Measurements from ENCODE around the gene IFNAR2.

Gene IFNAR2

DNA sequence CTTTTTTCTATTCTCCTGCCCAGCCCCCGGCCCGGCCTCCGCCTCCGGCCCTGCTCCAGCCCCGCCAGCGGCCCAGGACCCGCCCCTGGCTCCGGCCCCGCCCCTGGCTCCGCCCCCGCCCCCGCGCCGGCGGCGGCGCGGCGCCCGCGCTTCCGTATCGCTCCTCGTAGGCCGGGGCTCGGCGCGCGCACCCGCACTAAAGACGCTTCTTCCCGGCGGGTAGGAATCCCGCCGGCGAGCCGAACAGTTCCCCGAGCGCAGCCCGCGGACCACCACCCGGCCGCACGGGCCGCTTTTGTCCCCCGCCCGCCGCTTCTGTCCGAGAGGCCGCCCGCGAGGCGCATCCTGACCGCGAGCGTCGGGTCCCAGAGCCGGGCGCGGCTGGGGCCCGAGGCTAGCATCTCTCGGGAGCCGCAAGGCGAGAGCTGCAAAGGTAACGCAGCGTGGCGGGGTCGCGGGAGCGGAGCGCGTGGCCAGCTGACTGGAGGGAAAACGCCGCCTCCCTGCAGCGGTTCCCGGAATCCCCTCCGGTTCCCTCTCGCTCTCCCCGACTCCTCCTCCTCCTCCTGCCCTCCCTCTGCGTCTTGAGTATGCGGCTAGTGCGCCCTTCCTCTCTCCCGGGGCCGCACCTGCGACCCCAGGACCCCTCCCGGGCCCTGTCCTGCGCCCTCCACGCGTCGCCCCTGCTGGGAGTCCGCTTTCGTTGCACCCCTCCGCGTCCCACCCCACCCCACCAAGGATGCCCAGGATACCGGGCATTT lies at the start of gene IFNAR2:
IFNAR2 (plus strand) TSS at position 155 of the 761 bp plus-strand sequence. CDS start 11,985 bp downstream, outside the sequence.
- DNase-seq (ENCODE audit: low read depth): peak; percentile 62

GRCh38 chr21:33185852-33186251 lies 43.9 kb upstream of the IFNAR2 start:
- DNase-seq (ENCODE audit: low read depth): no peak

GRCh38 chr21:33187276-33187675 lies 42.5 kb upstream of the IFNAR2 start:
- DNase-seq (ENCODE audit: low read depth): no peak

DNA sequence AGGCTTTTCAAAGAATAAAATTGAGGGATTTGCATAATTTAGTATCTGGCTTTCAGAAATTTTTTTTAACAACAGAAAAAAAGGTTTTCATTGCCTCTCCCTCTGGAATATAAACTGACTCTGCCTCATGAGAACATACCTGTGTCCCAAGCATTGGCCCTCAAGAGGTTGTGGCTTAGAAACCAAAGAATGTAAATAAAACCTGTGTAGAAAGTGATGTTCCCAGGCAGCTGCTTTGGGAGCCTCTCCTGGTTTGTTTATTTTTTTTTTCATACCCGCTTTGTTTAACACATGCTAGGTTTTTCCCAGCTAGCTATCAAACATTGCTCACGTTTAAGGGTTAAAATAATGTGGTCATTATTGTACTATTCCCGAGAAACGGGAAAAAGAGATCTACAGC lies 40.5 kb upstream of the IFNAR2 start:
- no peak for DNase-seq (ENCODE audit: low read depth)

DNA sequence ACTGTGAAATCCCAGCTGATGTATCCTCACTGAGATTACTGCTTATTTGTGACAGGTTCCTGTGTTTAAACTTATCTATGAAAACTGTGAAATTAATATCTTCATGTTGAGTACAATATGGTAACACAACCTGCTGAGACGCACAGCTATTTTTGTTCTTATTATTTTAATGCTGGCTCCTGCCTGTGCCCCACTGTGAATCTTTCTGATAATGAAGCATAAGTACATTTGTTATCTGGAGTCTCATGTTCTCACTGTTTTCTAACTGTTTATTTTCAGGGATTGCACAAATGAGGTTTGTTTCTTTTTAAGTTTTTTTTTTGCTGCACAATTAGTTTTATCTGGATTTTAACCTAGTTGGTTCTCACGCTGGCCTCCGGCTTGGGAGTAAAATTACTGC lies 39.9 kb upstream of the IFNAR2 start:
- no peak for DNase-seq (ENCODE audit: low read depth)

GRCh38 chr21:33196941-33197374 lies 32.8 kb upstream of the IFNAR2 start:
- DNase-seq (ENCODE audit: low read depth): peak; percentile 45

DNA sequence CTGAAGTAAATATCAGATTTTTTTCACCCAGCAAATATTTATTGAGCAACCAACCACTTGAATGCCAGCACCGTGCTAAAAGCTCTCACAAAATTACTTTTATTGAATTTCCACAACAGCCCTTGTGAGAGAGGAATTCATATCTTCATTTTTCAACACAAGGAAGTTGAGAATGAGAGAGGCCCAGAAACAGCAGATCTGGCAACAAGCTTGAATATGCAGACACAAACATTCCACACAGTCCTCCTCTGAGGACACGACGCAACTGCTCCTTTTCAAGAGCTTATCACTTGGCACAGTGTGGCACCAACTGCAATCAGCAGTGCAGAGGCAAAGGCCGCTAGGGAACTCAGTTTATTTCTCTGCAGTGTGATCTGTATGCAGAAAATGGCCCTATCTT lies 32.2 kb upstream of the IFNAR2 start:
- no peak for DNase-seq (ENCODE audit: low read depth)

- DNase-seq (ENCODE audit: low read depth): no peak
Observed at GRCh38 chr21:33198346-33199099, 31.2 kb upstream of the IFNAR2 start.

- no peak for DNase-seq (ENCODE audit: low read depth)
Observed at GRCh38 chr21:33199100-33199464, 30.7 kb upstream of the IFNAR2 start.

- DNase-seq (ENCODE audit: low read depth): peak; percentile 82
Observed at GRCh38 chr21:33199516-33200217, 30.1 kb upstream of the IFNAR2 start.

DNA sequence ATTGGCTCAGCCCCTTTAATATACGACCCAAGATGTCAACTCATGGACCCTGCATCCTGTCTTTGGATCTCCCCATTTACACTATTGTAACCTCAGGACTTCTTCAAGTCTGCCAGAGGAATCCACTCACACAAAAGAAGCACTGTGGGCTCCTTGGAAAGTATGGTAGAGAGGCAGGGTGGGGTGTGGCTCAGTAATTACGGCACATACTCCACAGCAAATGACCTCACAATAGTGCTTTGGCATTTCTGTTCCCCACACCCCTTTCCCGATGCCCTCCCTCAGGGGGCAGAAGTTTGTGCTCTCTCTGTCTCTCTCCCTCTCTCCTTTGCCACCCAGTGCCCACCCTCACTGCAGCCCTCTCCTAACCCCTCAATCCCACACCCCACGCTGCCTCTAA lies 27.8 kb upstream of the IFNAR2 start:
- DNase-seq (ENCODE audit: low read depth): no peak

GRCh38 chr21:33202464-33203363 lies 27.0 kb upstream of the IFNAR2 start:
- no peak for DNase-seq (ENCODE audit: low read depth)

- DNase-seq (ENCODE audit: low read depth): no peak
Observed at GRCh38 chr21:33203371-33203724, 26.4 kb upstream of the IFNAR2 start.

DNA sequence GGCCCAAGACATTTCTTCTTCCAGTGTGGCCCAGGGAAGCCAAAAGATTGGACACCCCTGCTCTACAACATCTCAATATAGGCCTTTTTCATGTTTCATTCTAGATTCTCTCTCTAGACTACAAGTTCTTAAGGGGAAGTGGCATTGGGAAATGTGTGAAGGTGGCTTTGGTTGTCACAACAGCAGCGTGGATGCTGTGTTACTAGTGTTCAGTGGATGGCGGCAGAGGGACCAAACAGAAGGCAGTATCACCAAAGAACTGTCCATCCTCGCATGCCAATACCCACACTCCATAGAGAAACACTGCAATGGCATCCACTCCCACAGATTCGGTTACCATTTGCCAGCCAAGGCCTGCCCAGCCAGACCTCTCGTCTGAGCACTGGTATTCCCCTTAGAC lies 24.3 kb upstream of the IFNAR2 start:
- DNase-seq (ENCODE audit: low read depth): no peak

DNA sequence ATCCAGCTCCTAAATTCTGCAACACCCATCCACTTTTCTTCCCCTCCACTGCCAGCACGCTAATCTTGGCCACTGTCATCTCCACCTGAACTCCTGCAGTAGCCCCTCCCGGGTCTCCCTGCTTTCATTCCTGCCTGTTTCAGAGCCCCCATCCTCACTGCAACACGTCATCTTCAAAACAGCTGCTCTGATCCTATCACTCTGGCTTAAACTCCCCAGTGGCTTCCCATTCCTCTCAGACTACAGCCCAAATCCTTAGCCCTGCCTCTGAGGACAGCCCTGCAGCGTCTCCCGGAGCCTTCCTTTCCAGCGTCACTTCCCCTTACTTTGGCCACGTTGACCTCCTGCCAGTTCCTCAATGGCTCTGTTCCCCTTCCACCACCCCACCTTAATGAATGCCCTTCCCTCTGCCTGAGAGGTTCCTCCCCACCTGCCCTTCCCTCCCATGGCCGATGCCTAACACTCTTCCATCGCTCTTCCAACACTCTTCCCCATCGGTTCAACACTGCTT lies 22.9 kb upstream of the IFNAR2 start:
- DNase-seq (ENCODE audit: low read depth): no peak

DNA sequence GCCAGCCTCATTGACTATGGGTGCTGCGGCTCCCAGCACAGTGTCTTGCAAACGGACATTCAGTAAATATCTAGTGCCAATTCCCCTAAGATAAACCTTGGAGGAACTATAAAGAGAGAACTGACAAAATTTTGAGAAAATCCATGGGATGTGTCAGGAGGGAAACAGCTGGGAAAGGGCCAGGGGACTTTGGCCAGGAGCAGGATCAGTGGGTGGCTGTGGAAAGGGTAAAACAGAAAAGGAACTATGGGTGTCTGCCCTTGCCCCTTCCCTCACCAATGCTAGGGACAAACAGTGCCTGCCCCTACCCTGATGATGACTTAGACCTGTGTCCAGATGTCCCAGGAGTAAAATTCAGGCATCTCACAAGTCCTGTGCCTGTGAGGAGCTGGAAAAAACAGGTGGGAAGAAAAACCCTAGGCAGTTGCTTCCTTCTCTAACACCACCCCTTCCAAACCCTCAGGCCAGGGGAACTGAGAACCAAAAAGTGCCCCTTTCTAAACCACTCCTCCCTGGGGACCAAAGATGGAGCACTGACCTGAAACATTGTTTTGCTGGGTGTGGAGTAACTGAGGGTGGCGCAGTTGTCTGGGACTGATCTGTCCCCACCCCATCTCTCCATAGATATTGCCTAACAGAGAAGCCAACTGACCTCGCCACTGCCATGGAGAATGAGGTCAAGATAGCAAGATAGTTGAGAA lies 22.1 kb upstream of the IFNAR2 start:
- DNase-seq (ENCODE audit: low read depth): no peak

- no peak for DNase-seq (ENCODE audit: low read depth)
Observed at GRCh38 chr21:33208534-33208933, 21.2 kb upstream of the IFNAR2 start.

DNA sequence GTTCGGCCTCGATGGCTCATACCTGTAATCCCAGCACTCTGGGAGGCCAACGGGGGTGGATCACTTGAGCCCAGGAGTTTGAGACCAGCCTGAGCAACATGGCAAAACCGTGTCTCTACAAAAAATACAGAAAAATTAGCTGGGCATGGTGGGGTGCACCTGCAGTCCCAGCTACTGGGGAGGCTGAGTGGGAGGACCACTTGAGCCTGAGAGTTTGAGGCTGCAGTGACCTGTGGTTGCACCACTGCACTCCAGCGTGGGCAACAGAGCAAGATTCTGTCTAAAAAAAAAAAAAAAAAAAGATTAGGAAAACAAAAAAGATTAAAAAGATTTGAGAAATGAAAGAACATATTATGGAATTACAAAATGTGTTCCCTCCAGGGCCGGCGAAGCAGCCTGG lies 18.4 kb upstream of the IFNAR2 start:
- no peak for DNase-seq (ENCODE audit: low read depth)

GRCh38 chr21:33211732-33212131 lies 18.0 kb upstream of the IFNAR2 start:
- DNase-seq (ENCODE audit: low read depth): no peak

DNA sequence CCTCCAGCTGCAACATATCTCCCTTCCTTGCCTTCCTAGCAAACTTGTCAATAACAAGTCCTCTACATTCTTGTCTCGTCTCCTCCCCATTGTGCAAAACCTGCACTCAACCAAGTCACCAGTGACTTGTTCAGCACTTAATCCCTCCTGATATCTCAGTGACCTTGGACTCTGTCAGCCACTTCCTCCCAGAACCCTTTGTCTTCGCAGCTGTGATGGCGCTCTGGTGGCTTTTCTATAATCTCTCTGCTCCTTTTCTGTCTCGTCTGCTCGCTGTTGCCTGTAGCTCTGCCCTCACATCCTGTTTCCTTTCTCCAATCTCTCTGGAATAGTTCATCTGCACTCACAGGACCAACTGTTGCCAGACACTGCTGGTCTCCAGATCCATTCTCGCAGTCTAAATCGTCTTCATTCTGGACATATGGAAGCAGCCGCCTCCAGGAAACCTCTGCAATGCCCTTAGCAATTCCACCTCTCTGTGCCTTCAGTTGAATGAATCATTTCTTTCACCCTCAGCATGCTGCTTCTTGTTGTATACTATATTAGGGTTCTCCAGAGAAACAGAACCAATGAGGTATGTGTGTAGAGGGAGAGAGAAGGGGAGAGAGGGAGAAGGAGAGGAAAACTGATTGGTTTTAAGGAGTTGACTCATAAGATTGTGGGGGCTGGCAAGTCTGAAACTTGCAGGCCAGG lies 17.4 kb upstream of the IFNAR2 start:
- DNase-seq (ENCODE audit: low read depth): no peak
